ENCODE measurements around the gene IQGAP2.
A peak's percentile ranks its signal among the peaks of the same experiment; 100 is the strongest.

Gene IQGAP2

GRCh38 chr5:76693141-76693540, 290.1 kb downstream of the IQGAP2 start:
- no peak for DNase-seq

- DNase-seq = no peak
Measured at GRCh38 chr5:76694317-76694716, 291.2 kb downstream of the IQGAP2 start.

GRCh38 chr5:76695346-76695745, 292.3 kb downstream of the IQGAP2 start:
- no peak for DNase-seq

GRCh38 chr5:76696251-76696650, 293.2 kb downstream of the IQGAP2 start:
- peak; percentile 56 for DNase-seq

- no peak for DNase-seq
Measured at GRCh38 chr5:76697670-76698069, 294.6 kb downstream of the IQGAP2 start.

- DNase-seq = no peak
Measured at GRCh38 chr5:76700571-76700970, 297.5 kb downstream of the IQGAP2 start.

GRCh38 chr5:76701298-76701697, 298.2 kb downstream of the IQGAP2 start:
- no peak for DNase-seq

- DNase-seq = no peak
Measured at GRCh38 chr5:76703707-76704106, 300.6 kb downstream of the IQGAP2 start.

- no peak for DNase-seq
Measured at GRCh38 chr5:76704131-76704663, 301.1 kb downstream of the IQGAP2 start.

GRCh38 chr5:76705574-76705973, 302.5 kb downstream of the IQGAP2 start:
- DNase-seq = no peak

- DNase-seq = no peak
Measured at GRCh38 chr5:76709762-76710161, 306.7 kb downstream of the IQGAP2 start.

GRCh38 chr5:76710991-76711390, 307.9 kb downstream of the IQGAP2 start:
- no peak for DNase-seq

GRCh38 chr5:76714751-76715485, 311.8 kb downstream of the IQGAP2 start:
- peak; percentile 52 for DNase-seq

GRCh38 chr5:76715486-76715735, 312.3 kb downstream of the IQGAP2 start:
- DNase-seq = peak; percentile 22

- DNase-seq = peak; percentile 38
Measured at GRCh38 chr5:76715736-76716455, 312.8 kb downstream of the IQGAP2 start, which contains the start of gene F2R. Gene F2R, plus strand, starts transcription at chr5:76716126. Its CDS starts 182 bp downstream, at chr5:76716308.

- peak; percentile 32 for DNase-seq
Measured at GRCh38 chr5:76716456-76717157, 313.5 kb downstream of the IQGAP2 start.

- DNase-seq = no peak
Measured at GRCh38 chr5:76717222-76718083, 314.4 kb downstream of the IQGAP2 start.

- DNase-seq = no peak
Measured at GRCh38 chr5:76718381-76718832, 315.3 kb downstream of the IQGAP2 start.

GRCh38 chr5:76718880-76719279, 315.8 kb downstream of the IQGAP2 start:
- no peak for DNase-seq

GRCh38 chr5:76720988-76721569, 318.0 kb downstream of the IQGAP2 start:
- no peak for DNase-seq

- no peak for DNase-seq
Measured at GRCh38 chr5:76723266-76723665, 320.2 kb downstream of the IQGAP2 start.

GRCh38 chr5:76723906-76724305, 320.8 kb downstream of the IQGAP2 start:
- no peak for DNase-seq

All from hematopoietic multipotent progenitor cell treated with erythropoietin and hydrocortisone succinate and interleukin-3 and kit ligand, for 8 days (in vitro differentiated cells).